ENCODE data around the gene SFXN5.

The SFXN5 gene

GRCh38 chr2:72934683-72935610 is 136.6 kb downstream of the SFXN5 start:
- peak; percentile 14 for DNase-seq

DNA sequence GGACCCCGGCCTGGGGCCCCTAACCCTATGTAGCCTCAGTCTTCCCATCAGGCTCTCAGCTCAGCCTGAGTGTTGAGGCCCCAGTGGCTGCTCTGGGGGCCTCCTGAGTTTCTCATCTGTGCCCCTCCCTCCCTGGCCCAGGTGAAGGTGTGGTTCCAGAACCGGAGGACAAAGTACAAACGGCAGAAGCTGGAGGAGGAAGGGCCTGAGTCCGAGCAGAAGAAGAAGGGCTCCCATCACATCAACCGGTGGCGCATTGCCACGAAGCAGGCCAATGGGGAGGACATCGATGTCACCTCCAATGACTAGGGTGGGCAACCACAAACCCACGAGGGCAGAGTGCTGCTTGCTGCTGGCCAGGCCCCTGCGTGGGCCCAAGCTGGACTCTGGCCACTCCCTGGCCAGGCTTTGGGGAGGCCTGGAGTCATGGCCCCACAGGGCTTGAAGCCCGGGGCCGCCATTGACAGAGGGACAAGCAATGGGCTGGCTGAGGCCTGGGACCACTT is 137.8 kb downstream of the SFXN5 start:
- peak; percentile 16 for DNase-seq

DNA sequence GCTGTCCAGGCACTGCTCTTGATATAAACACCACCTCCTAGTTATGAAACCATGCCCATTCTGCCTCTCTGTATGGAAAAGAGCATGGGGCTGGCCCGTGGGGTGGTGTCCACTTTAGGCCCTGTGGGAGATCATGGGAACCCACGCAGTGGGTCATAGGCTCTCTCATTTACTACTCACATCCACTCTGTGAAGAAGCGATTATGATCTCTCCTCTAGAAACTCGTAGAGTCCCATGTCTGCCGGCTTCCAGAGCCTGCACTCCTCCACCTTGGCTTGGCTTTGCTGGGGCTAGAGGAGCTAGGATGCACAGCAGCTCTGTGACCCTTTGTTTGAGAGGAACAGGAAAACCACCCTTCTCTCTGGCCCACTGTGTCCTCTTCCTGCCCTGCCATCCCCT is 138.3 kb downstream of the SFXN5 start:
- DNase-seq: peak; percentile 4

- DNase-seq: peak; percentile 9
Measured at GRCh38 chr2:72932805-72933204, 138.7 kb downstream of the SFXN5 start.

GRCh38 chr2:72932045-72932740 is 139.3 kb downstream of the SFXN5 start:
- DNase-seq: peak; percentile 7

GRCh38 chr2:72931280-72931910 is 140.1 kb downstream of the SFXN5 start:
- peak; percentile 12 for DNase-seq

DNA sequence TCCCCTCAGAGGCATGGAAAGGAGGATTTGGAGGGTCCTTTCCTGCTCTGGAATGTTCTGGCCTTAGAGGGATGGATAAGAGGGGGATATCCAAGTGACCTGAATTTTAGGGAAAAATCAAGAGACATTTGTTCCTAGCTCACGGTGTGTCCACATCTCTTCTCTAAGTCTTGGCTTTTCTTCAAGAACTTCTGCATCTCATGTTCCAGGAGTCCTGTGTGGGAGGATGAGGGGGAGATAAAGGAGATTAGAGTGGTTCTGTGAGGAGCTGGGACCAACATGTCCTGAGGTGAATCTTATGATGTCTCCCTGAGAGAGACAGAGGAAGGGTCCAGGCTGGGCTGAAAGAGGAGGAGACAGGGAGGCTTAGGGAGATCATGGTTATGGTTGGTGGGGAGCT is 142.5 kb downstream of the SFXN5 start:
- DNase-seq: no peak

- peak; percentile 5 for DNase-seq
Measured at GRCh38 chr2:72927619-72928550, 143.6 kb downstream of the SFXN5 start.

DNA sequence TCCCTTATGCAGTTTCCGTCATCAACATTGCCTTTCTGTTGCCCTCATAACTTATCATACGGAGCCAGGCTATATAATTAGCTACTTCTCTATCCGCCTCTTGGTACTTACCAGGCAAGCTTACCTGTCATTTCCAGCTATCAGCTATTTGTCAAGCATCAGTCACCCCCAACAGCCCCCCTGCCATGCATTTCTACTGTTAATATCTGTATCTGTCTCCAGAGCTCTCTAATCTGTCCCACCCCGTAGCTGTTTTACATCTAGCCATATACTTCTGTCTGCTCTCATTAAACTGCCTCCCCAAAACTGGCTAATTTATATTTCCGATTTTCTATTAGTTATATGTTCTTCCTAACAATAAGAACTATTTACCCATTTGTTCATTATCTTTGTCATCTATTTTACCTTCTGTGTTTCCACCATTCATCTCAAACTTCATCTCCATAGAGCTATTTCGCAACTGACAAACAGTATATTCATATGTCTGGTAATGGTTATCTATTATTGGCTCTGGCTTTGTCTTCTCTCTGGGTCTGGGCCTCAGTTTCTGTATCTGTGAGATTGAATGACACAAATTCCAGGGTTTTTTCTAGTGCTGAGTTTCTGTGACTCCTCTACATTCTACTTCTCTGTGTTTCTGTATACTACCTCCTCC is 144.6 kb downstream of the SFXN5 start:
- DNase-seq: no peak

DNA sequence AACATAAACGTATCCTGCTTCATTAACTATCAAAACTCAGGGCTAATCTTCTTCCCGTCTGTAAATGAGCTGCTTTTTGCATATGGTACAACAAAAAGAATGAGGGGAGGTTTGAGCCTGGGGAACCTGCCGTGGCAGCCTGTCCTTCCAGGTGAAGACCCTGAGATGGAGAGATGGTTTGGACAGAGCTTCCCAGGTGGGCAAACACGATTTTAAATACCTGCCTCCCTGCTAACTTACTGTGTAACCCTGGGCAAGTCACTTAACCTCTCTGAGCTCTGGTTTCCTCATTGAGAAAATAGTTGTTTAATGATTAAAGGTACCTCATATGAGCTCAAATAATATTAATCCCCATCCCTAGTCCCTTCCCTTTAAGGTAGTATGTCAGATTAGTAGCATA is 145.1 kb downstream of the SFXN5 start:
- no peak for DNase-seq

DNA sequence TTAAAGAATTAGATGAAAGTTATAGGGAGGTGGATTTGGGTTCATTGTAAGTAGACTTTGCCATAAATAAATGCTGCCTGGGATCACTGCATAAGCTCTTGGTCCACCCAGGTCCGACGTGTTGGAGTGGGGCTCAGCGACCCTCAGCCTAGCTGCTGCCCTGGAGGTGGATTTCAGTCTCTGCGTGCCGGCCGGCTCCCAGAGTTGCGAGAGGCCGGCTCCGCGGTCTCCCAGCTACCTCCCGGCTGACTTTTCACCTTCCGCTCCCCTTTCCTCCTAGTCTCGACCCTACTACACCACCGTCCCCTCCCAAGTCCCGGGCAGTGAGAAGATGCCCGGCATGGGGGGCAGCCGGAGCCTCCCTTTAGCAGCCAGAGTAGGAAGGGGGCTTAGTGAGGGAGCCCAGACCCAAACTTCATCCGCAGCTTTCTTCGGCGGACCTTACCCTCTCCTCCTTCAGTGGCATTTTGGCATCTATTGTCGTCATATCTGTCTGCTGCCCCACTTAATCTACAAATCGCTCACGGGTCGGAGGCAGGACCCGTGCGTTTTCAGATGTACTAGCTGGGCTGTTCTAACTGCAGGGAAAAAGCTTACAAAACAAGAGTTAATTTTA is 146.1 kb downstream of the SFXN5 start:
- DNase-seq: peak; percentile 13

DNA sequence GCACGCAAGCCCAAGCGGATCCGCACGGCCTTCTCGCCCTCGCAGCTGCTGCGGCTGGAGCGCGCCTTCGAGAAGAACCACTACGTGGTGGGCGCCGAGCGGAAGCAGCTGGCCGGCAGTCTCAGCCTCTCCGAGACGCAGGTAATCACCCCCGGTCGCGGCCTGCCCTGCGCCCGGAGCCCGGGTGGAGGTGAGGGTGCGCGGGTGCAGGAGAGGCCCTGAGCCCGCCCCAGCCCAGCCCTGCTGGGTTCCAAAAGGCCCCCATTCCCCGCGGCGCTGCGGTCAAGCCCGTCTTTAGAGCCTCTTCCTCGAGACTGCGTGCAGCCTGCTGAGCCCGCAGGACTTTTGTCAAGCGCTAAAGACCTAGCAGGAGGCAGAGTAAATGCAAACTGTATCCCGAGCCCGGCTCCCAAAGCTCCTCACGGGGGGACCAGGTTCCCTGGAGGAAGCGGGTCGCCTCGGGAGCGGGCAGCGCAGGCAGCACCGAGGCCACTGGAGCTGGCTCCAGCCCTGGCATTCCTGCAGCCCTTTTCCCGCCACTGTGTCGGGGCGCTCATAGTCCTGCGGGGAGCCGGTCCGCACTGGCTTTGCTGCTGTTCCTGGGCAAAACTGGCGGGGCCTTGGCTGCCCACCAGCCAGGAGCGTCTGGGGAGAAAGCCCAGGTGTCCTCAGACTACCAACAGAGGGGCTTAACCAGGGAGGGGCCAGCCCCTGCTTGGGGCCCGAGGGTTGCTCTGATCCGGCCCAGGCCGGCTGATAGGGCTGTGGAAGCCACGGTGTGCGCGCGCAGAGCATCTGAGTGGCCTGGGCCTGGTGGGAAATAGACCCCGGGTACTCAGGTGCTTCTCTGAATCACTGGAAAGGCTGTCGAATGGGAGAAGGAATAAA is 146.9 kb downstream of the SFXN5 start:
- peak; percentile 10 for DNase-seq

GRCh38 chr2:72923833-72924352 is 147.6 kb downstream of the SFXN5 start:
- peak; percentile 11 for DNase-seq

GRCh38 chr2:72921853-72922252 is 149.7 kb downstream of the SFXN5 start:
- no peak for DNase-seq

GRCh38 chr2:72921088-72921851 is 150.2 kb downstream of the SFXN5 start:
- DNase-seq: peak; percentile 10

DNA sequence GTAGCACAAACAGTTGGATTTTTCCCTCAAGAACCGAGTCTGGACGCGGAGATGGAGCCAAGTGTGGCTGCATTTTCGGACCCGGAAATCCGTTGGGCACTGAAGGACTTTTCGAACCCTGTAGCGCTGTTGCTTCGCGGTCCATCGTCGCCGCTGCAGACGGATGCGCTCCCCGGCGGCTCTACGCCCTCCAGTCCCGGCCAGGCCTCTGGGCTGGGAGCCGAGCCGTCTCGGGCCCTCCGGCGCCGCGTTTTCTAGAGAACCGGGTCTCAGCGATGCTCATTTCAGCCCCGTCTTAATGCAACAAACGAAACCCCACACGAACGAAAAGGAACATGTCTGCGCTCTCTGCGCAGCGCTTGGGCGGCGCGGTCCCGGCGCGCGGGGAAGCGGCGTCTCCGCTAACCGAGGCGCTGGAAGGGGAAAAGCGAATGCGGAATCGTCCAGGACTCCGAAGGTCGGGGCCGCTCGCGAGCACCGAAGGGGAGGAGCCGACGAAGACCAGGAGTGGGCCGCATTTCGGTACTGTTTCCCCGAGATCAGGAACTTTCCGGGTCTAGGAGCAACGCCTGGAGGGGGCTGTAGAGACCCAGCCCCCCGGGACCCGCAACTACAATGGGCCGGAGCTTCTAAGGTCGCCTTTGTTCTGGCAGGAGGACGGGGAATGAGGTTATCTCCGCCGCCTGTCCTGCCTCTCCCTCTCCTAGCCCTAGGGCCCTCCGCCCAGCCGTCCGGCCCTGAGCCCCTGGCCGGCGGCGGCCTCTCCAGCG is 151.0 kb downstream of the SFXN5 start:
- DNase-seq: peak; percentile 15

GRCh38 chr2:72919414-72920317 is 151.8 kb downstream of the SFXN5 start:
- DNase-seq: peak; percentile 11
